HG03103 (cell line): ENCODE measurements around the gene ANGPTL4.
"Not testable (repeated sequence)": the region's sequence is repeated elsewhere in the genome, so short reads cannot be mapped to it uniquely, and the experiment has no call there.

ENCODE experiments used
- ATAC-seq: cut with Tn5 transposase; IDR thresholded peaks from one replicate; pipeline ENCODE4 v1.9.1; 2021; ENCODE audit warnings: low read depth; ENCODE audit not compliant: unreplicated experiment

Gene ANGPTL4

DNA sequence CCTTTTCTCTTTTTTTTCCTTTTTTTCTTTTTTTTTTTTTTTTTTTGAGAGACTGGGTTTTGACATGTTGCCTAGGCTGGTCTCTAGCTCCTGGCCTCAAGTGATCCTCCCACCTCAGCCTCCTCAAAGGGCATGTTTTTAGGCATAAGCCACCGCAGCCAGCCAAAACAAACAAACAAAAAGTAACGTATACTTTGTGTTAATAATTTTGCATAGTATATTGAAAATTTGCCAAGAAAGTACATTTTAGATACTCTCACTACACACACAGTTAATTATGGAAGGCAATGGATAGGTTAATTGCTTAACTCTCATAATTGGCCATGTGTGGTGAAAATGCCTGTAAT, 24.6 kb downstream of the ANGPTL4 start:
- ATAC-seq: no peak

DNA sequence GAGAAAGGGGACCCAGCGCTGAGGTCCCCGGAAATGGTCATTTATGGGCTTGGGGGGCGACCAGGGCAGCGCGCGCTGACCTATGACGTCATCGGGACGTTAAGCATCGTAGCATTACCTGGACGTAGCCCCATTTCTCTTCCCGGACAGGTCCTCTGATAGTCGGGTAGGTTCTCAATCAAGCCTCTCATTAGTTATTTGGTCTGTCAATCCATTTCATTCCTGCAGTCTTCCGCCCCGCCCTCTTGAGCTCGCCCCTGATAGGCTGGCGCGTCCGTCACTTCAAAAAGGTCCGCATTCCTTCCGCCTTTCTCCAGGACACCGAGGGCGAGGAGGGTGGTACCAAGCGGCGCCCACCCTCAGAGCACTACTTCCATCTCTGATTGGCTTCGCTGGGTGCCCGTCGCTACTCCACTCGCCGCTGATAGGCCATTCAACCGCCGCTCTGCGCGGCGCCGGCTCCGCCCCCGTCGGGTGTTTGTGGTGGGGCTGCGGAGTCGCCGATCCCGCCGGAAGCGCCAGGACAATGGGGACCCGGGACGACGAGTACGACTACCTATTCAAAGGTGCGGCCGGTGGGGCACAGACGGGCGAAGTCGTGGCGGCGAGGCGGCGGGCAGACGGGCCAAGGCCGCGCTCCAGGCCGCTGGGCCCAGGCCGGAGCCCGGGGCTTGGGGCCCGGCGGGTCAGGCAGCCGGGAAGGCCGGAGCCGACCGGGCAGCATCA, 26.1 kb downstream of the ANGPTL4 start, which contains the start of gene RAB11B:
TSS of gene RAB11B (plus strand) at position 470 of the 726 bp plus-strand sequence. CDS start at position 527, 57 bp downstream.
- peak; percentile 86 for ATAC-seq

- ATAC-seq: peak; percentile 25
Observed at GRCh38 chr19:8390617-8390981, 26.6 kb downstream of the ANGPTL4 start.

DNA sequence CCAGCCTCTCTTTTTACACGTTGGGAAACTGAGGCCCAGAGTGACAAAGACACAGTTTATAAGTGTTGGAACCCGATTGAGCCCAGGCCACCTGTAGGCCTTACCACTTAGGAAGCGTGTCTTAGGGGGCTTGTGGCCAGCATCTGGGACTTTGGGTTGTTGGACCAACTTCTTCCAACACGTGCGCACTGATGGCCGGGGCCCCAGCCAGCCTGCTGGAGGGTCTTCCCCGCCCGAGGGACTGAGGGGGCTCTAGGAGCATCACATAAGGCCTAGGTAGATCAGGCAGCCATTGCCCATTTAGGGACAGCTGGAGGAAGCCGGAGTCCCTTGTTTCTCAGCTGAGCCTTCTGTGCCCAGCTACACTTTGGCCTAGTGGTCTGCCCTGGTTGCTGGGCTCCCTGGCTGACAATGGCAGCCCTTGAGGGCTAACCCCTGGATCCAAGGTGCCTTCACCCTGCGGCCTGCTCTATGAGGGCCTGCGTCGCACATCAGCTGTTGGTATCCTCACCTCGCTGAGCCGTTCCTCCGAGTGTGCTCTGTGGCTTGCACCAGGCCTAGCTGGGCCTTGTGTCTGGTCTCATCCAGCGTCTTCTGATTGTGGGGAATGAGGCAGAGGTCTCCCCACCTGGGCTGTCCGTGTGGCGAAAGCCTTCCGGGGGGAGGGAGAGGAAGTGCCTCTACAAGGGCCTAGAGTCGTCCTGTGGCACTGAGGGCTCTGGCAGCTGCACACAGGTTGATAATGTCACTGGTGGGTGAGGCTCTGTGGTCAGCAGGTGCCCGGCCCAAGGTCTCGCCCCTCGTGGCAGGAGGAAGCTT, 27.5 kb downstream of the ANGPTL4 start:
- ATAC-seq: no peak

- ATAC-seq: no peak
Observed at GRCh38 chr19:8392017-8392591, 28.1 kb downstream of the ANGPTL4 start.

DNA sequence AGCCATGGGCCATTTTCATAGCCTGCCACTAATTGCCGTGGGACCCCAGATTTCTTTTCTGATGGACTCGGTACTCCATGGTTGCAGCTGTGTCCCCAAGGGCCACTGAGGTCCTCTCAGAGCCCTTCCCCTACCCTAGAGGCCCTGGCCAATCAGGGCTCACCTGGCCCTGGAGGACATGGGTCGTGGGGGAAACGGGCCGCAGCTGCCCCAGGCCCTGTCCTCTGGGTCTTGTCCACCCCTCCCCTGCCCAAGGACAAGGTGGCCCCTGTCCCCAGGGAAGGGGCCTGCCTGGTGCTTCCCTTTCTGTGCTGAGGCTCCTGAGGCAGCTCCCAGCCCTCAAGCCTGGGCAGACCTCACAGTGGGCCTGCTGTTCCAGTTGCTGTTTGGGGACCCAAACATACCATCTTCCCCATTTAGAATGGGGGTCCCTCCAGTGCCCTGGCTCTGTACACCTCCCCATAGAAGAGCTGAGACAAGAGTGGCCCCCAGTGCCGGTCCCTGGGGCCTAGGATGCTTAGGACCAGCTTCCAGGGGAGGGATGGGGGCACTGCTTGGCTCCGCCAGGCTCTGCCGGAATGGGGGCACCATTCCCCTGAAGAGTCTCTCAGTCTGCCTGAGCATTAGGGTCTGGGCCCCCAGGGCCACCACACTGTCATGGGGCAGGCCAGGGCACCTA, 29.4 kb downstream of the ANGPTL4 start:
- no peak for ATAC-seq

GRCh38 chr19:8393871-8394250, 29.9 kb downstream of the ANGPTL4 start:
- no peak for ATAC-seq

GRCh38 chr19:8395621-8396082, 31.7 kb downstream of the ANGPTL4 start:
- ATAC-seq: no peak

DNA sequence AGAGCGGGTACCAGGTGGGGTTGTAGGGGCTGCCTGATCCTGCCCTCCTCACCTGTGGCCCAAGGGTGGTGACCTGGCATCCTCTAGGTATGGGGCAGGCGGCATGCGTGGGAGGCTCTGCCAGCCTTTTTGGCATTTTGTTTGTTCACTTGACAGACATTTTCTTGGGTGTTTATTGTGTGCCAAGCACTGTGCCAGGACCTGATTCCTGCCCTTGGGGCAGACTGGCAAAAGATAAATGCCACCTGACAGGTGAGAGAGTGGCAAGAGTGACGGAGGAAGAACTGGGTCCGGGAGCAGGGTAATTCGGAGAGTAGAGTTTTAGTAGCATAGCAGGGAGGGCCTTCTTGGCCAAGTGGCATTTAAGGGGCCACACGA, 32.2 kb downstream of the ANGPTL4 start:
- no peak for ATAC-seq

DNA sequence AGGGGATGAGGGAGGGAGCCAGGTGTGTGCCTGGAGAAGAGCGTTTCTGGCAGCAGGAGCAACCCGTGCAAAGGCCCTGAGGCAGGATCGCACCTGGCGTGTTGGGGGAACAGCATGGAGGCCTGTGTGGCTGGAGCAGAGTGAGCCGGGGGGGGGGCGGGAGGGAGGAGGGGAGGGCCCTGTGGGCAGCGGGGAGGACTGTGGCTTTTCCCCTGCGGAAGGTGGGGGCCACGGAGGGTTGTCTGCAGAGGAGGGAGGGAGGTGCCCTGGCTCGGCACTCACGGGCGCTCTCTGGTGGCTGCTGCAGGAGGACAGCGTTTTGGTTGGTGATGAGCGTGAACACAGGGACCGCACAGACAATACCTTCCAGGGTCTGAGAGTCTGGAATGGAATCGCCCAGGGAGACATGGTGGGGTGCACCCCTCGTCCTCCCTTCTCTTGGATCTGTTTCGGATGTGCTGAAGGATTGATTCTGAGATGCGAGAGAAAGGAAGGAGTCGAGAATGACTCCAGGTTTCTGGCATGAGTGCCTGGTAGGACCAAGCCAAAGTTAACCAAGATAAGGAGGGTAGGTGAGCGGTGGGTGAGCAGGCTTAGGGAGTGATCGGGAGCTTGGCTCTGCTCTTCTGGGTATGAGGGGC, 32.7 kb downstream of the ANGPTL4 start:
- no peak for ATAC-seq

DNA sequence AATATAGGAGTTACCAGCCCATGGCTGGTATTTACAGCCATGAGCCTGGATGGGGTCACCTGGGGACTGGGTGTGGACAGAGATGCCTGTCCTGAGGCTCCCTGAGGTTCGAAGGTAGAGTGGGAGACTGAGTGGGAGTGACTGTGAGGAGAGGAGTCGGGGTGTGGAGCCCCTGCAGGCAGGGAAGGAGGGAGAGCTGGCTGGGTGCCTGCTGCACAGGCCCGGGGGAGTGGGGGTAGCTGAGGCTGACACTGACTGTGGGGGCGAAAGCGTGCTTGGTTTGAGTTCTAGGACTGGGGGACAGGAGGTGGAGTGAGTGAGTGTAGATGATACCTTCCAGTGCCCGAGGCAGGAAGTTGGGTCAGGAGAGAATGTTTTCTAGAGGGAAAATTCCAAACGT, 33.3 kb downstream of the ANGPTL4 start:
- no peak for ATAC-seq

- ATAC-seq: no peak
Observed at GRCh38 chr19:8397746-8398310, 33.9 kb downstream of the ANGPTL4 start.

DNA sequence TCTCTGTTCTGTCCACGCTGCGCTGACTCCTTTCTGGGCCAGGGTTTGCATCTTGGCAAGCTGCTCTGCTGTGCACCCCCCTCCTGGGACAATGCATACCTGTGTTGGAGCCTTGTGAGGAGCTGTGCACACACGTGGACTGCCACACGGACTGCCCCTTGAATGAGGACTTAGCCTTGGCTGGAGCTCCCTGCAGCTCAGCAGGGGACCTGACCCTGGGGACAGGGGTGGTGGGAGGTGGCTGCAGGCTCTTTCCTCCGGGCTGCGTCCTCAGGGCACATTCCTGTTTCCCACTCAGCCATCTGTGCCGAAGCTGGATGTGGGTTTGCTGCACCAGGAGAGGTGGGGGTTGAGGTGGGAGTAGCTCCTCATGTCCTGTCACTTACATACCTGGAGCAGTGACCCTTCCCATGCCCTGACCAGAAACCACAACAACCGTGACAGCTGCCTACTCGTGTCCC, 34.4 kb downstream of the ANGPTL4 start:
- ATAC-seq: no peak

GRCh38 chr19:8399681-8400188, 35.8 kb downstream of the ANGPTL4 start:
- no peak for ATAC-seq

DNA sequence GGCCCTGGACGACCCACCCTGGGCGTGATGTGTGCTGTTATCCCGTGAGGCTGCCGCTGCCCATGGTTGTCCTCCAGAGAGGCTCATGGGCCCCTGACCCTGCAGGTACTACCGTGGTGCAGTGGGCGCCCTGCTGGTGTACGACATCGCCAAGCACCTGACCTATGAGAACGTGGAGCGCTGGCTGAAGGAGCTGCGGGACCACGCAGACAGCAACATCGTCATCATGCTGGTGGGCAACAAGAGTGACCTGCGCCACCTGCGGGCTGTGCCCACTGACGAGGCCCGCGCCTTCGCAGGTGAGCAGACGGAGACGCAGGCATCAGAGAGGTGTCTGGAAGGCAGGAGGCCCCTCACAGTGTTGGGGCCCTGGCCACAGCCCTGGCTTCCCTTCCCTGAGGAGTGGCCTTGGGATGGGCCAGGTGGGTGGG, 38.0 kb downstream of the ANGPTL4 start:
- ATAC-seq: no peak

- ATAC-seq: no peak
Observed at GRCh38 chr19:8403098-8403819, 39.3 kb downstream of the ANGPTL4 start.

DNA sequence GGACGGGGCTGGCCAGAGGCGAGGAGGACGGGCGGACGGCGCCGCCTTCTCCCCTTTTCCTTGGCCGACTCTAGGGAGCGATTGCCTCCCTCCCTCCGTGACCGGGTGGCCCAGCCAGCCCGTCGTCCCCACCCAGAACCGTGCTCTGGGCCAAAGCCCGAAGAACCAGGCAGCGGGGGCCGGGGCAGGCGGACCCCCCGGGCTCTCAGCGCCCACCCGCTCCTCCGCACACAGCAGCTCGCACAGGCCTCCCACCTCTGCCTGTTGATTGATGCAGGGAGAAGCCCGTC, 39.8 kb downstream of the ANGPTL4 start:
- no peak for ATAC-seq

GRCh38 chr19:8404391-8405151, 40.6 kb downstream of the ANGPTL4 start:
- no peak for ATAC-seq

- not testable (repeated sequence) for ATAC-seq
Observed at GRCh38 chr19:8410718-8411117, 46.8 kb downstream of the ANGPTL4 start.
